HepG2 (cell line): ENCODE data around the gene QRFP. TPM values are rescaled to one million over a fixed set of nuclear protein-coding genes. Genes with fewer than 3 reads are reported as not detected.

Experiments used
- ATAC-seq: fragments of 200-7000 bp; cut with Tn5 transposase; 3 replicates; pipeline ENCODE4 v1.9.1; 2020; ENCODE audit warnings: mild to moderate bottlenecking, moderate library complexity
- BruUV-seq: library from RNA; stranded (reverse); fragments of 400-500 nt; replicated peaks from 2 replicates; lab custom pipeline; 2021; lab: Mats Ljungman, UMichigan
- CTCF ChIA-PET: fragments of 300-600 bp; formaldehyde crosslinking; extraction: SDS; loops from one replicate; lab custom pipeline; 2021; ENCODE audit warnings: low total read pairs, inconsistent platforms, low intra/inter-chr PET ratio; lab: Yijun Ruan, JAX
- POLR2A ChIA-PET: fragments of 350-600 bp; sonication (Branson Sonifier 250); formaldehyde crosslinking; loops from one replicate; lab custom pipeline; 2020; ENCODE audit warnings: antibody characterized with exemption, inconsistent platforms; lab: Yijun Ruan, JAX
- DNase-seq: peaks from one replicate; pipeline ENCODE4 v3.0.0-alpha.2; 2015; ENCODE audit warnings: low spot score
- FAIRE-seq: peaks from 3 replicates; lab custom pipeline; 2011; peaks lifted over from hg19 to GRCh38; lab: Jason Lieb, UNC
- H2AFZ ChIP-seq: one replicate; pipeline ENCODE4 v1.6.1; 2011; ENCODE audit warnings: low read length, inconsistent platforms
- H3K27ac ChIP-seq: fragments of 300-600 bp; 3 replicates; pipeline ENCODE4 v1.8.0; 2011; ENCODE audit warnings: mixed run types, mild to moderate bottlenecking, mixed read lengths, low read length, inconsistent platforms; ENCODE audit not compliant: insufficient read depth; ENCODE audit errors: extremely low read length
- H3K27me3 ChIP-seq, 2 experiments: fragments of 200-600 bp in 1 of 2; 2 replicates in 1 of 2; 3 replicates in 1 of 2; pipeline versions ENCODE4 v1.6.0 to v1.8.0; 2011; ENCODE audit warnings: low read length in 2 of 2, mild to moderate bottlenecking in 2 of 2, moderate library complexity in 2 of 2, inconsistent platforms in 1 of 2; ENCODE audit not compliant: insufficient read depth in 2 of 2, control insufficient read depth in 1 of 2
- H3K36me3 ChIP-seq, 2 experiments: fragments of 200-600 bp in 1 of 2; replicated peaks in 1 of 2; 2 replicates in 1 of 2; 3 replicates in 1 of 2; pipeline versions ENCODE4 v1.5.1 to v1.8.0; 2011; ENCODE audit warnings: low read length in 2 of 2, inconsistent platforms in 1 of 2; ENCODE audit not compliant: insufficient read depth in 2 of 2, control insufficient read depth in 1 of 2
- H3K4me1 ChIP-seq: 2 replicates; pipeline ENCODE4 v1.5.1; 2012; ENCODE audit warnings: low read length, inconsistent platforms; ENCODE audit not compliant: insufficient read depth
- H3K4me2 ChIP-seq: 2 replicates; pipeline ENCODE4 v1.6.0; 2011; ENCODE audit warnings: low read depth, low read length, inconsistent platforms
- H3K4me3 ChIP-seq, 3 experiments: fragments of 200-600 bp in 1 of 3; sonication (generic), shearing (Covaris generic) in 1 of 3; replicated peaks in 1 of 3; 2 replicates each; pipeline ENCODE4 v1.5.1; 2011 to 2016; ENCODE audit warnings: low read length in 3 of 3, inconsistent platforms in 2 of 3, low read depth in 2 of 3, mild to moderate bottlenecking in 2 of 3, control low read depth in 1 of 3, mixed read lengths in 1 of 3; ENCODE audit not compliant: insufficient read depth in 1 of 3
- H3K79me2 ChIP-seq: one replicate; pipeline ENCODE4 v1.6.1; 2011; ENCODE audit warnings: low read length, inconsistent platforms; ENCODE audit not compliant: insufficient read depth
- H3K9ac ChIP-seq: 2 replicates; pipeline ENCODE4 v1.6.0; 2011; ENCODE audit warnings: mild to moderate bottlenecking, low read depth, low read length, inconsistent platforms; ENCODE audit not compliant: insufficient read depth
- H3K9me3 ChIP-seq: 2 replicates; pipeline ENCODE4 v1.5.1; 2012; ENCODE audit warnings: mild to moderate bottlenecking, low read length
- H4K20me1 ChIP-seq: 2 replicates; pipeline ENCODE4 v1.6.0; 2011; ENCODE audit warnings: inconsistent platforms, mild to moderate bottlenecking, low read length, moderate library complexity; ENCODE audit not compliant: insufficient read depth
- MLLT10 ChIP-seq: sonication (generic); formaldehyde crosslinking; IDR thresholded peaks from 2 replicates; pipeline ENCODE4 v1.4.0; 2020; ENCODE audit warnings: missing genetic modification reagents
- ZNF235 ChIP-seq: sonication (generic); formaldehyde crosslinking; IDR thresholded peaks from 2 replicates; pipeline ENCODE4 v1.8.1; 2023; ENCODE audit warnings: mild to moderate bottlenecking, missing genetic modification reagents, borderline replicate concordance
- ZNF331 ChIP-seq: sonication (generic); formaldehyde crosslinking; IDR thresholded peaks from 2 replicates; pipeline ENCODE4 v1.4.0; 2020; ENCODE audit warnings: missing genetic modification reagents
- ZNF768 ChIP-seq: sonication (generic); formaldehyde crosslinking; IDR thresholded peaks from 2 replicates; pipeline ENCODE4 v1.4.0; 2020; ENCODE audit warnings: missing genetic modification reagents
- ZNF839 ChIP-seq: sonication (generic); formaldehyde crosslinking; IDR thresholded peaks from 2 replicates; pipeline ENCODE4 v1.4.0; 2020; ENCODE audit warnings: missing genetic modification reagents, mild to moderate bottlenecking, borderline replicate concordance
- WGBS: methylation state at CpG from one replicate; pipeline ENCODE4 v1.1.6; 2017; ENCODE audit warnings: low lambda C conversion rate; 5-methylcytosine and 5-hydroxymethylcytosine counted together
- in situ Hi-C: cut with HindIII; loops from 2 replicates; pipeline ENCODE4 v1.10.0; 2017; ENCODE audit warnings: low pct_unique_long_range_greater_than_20kb; ENCODE audit not compliant: extremely low pct_ligation_motif_present
- intact Hi-C: fragments of 100-400 bp; cut with micrococcal nuclease; formaldehyde crosslinking; loops from one replicate; pipeline ENCODE4 v1.10.0; 2022; ENCODE audit not compliant: unreplicated experiment
- polyA plus RNA-seq, 8 experiments: library from polyadenylated mRNA; depleted of rRNA in 3 of 8; stranded (reverse) in 7 of 8; unstranded in 1 of 8; fragments of >200 nt; fragmentation: Illumina TruSeq in 4 of 8; extraction: Trizol in 4 of 8; gene quantifications; 2 replicates each; pipeline versions ENCODE4 v1.2.1 to v1.2.3, GENCODE V29; 2011 to 2016; ENCODE audit warnings: low read depth in 4 of 8, missing spikeins in 1 of 8, mixed read lengths in 1 of 8; ENCODE audit not compliant: insufficient read depth in 1 of 8
- total RNA-seq, 5 experiments: library from RNA; depleted of rRNA; stranded (reverse); fragments of >200 nt; fragmentation: Illumina TruSeq; extraction: Trizol; gene quantifications; 2 replicates each; pipeline ENCODE4 v1.2.3, GENCODE V29; 2016; ENCODE audit warnings: low read depth in 1 of 5
- TF ChIP-seq, protein P1 (sequence below): sonication (generic); formaldehyde crosslinking; IDR thresholded peaks from 2 replicates; pipeline ENCODE4 v1.5.0; 2020; ENCODE audit warnings: missing genetic modification reagents, mild to moderate bottlenecking, borderline replicate concordance
- TF ChIP-seq, protein P2 (sequence below): sonication (generic); formaldehyde crosslinking; IDR thresholded peaks from 2 replicates; pipeline ENCODE4 v1.4.0; 2020; ENCODE audit warnings: missing genetic modification reagents
- TF ChIP-seq, protein P3 (sequence below), 2 experiments: sonication (generic) in 1 of 2; formaldehyde crosslinking in 1 of 2; IDR thresholded peaks; 2 replicates each; pipeline versions ENCODE4 v1.4.0 to v1.6.1; 2018 to 2020; ENCODE audit warnings: missing genetic modification reagents in 2 of 2, borderline replicate concordance in 1 of 2, low read depth in 1 of 2, mild to moderate bottlenecking in 1 of 2, missing biosample characterization in 1 of 2
- TF ChIP-seq, protein P4 (sequence below): sonication (generic); formaldehyde crosslinking; IDR thresholded peaks from 2 replicates; pipeline ENCODE4 v1.9.0; 2021; ENCODE audit warnings: missing genetic modification reagents, mild to moderate bottlenecking, borderline replicate concordance

QRFP gene
- total and polyA plus RNA-seq, 2 of the 13 experiments (the other 11 are each of a cell fraction or from before 2014, with no cell fraction given) = not detected

DNA sequence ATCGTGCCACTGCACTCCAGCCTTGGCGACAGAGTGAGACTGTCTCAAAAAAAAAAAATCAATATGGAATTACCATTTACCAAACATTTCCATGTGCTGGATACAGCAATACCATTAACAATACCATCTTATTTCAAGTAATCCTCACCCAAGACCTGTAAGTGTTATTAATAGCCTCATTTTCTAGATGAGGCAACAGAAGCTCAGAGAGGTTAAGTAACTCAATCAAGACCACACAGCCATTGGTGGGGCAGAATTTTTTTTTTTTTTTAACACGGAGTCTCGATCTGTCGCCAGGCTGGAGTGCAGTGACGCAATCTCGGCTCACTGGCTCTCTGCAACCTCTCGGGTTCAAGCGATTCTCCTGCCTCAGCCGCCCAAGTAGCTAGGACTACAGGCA lies 46.1 kb upstream of the QRFP start:
- BruUV-seq = no TSS peak
- Histone ChIP-seq H3K79me2 (no peaks in the 10 kb centered on the region), H2AFZ (no peak overlapping the region), H3K4me2 (no peak overlapping the region), H3K9ac (no peak overlapping the region), H3K4me1 (peaks cover 7% of the 10 kb centered on the region), H3K27ac (no peak overlapping the region)
- no peak for FAIRE-seq
- POLR2A ChIA-PET = no interaction called here
- intact Hi-C loops = no loop called here
- ATAC-seq = no peak
- no peak for DNase-seq
- no peak for TF ChIP-seq ZNF331 (CRISPR knock-in tag)
- no peak for TF ChIP-seq ZNF235 (CRISPR knock-in tag)
- TF ChIP-seq, protein P1, sequence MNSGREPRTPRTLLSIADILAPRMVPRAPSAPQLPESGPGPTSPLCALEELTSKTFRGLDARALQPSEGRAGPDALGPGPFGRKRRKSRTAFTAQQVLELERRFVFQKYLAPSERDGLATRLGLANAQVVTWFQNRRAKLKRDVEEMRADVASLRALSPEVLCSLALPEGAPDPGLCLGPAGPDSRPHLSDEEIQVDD (CRISPR knock-in tag) = no peak
- TF ChIP-seq ZNF768 = peak; percentile 79
- TF ChIP-seq, all 625 proteins: peak for 1
- CTCF ChIA-PET = no interaction called here
- H4K20me1 ChIP-seq = peaks cover 13% of the 10 kb centered on the region; the same call in 1 of the 2 replicates
- no peaks in the 10 kb centered on the region for H3K36me3 ChIP-seq
- peaks cover 11 to 78% of the 10 kb centered on the region in 2 experiments for H3K27me3 ChIP-seq
- H3K4me3 ChIP-seq = no peak overlapping the region
- in situ Hi-C loops = loop anchor here (5.0 to 10.0 kb wide), 2 partner anchors 45 to 168 kb away; partner anchors contain the start of gene QRFP
- H3K9me3 ChIP-seq = no peaks in the 10 kb centered on the region
- WGBS = 27% methylated on average over 10 of the region's 10 CpGs

DNA sequence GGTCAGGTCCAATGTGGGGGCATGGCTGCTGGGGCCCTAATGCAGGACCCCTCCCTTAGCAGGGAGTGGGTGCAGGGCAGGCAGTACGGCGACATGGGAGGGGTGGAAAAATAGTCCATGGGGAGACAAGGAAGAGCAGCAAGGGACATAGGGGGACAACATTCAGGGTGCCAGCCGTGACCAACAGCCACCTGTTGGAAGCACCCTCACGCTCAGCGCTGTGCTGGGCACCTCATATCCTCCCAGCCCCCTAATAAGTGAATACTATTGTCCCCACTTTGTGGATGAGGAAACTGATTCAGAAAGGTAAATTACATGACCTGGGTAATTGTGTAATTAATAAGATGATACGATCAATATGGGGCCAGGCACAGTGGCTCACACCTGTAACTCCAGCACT lies 45.5 kb upstream of the QRFP start:
- H2AFZ ChIP-seq = no peak overlapping the region
- FAIRE-seq (no peak), DNase-seq (no peak), ATAC-seq (no peak)
- in situ Hi-C loops (loop anchor here (5.0 to 10.0 kb wide), 2 partner anchors 45 to 167 kb away; partner anchors contain the start of gene QRFP), intact Hi-C loops (no loop called here)
- no peaks in the 10 kb centered on the region for H3K79me2 ChIP-seq
- WGBS = 26% methylated on average over 4 of the region's 6 CpGs
- no peak overlapping the region for H3K4me2 ChIP-seq
- no peaks in the 10 kb centered on the region for H3K9me3 ChIP-seq
- CTCF ChIA-PET = no interaction called here
- no peak overlapping the region for H3K9ac ChIP-seq
- H3K27me3 ChIP-seq = peaks cover 12 to 81% of the 10 kb centered on the region in 2 experiments
- H4K20me1 ChIP-seq = peaks cover 13% of the 10 kb centered on the region; the same call in 1 of the 2 replicates
- no TSS peak for BruUV-seq
- POLR2A ChIA-PET = no interaction called here
- H3K36me3 ChIP-seq = no peaks in the 10 kb centered on the region
- no peak overlapping the region for H3K27ac ChIP-seq
- H3K4me1 ChIP-seq = peaks cover 12% of the 10 kb centered on the region
- H3K4me3 ChIP-seq = no peak overlapping the region
- TF ChIP-seq, protein P2, sequence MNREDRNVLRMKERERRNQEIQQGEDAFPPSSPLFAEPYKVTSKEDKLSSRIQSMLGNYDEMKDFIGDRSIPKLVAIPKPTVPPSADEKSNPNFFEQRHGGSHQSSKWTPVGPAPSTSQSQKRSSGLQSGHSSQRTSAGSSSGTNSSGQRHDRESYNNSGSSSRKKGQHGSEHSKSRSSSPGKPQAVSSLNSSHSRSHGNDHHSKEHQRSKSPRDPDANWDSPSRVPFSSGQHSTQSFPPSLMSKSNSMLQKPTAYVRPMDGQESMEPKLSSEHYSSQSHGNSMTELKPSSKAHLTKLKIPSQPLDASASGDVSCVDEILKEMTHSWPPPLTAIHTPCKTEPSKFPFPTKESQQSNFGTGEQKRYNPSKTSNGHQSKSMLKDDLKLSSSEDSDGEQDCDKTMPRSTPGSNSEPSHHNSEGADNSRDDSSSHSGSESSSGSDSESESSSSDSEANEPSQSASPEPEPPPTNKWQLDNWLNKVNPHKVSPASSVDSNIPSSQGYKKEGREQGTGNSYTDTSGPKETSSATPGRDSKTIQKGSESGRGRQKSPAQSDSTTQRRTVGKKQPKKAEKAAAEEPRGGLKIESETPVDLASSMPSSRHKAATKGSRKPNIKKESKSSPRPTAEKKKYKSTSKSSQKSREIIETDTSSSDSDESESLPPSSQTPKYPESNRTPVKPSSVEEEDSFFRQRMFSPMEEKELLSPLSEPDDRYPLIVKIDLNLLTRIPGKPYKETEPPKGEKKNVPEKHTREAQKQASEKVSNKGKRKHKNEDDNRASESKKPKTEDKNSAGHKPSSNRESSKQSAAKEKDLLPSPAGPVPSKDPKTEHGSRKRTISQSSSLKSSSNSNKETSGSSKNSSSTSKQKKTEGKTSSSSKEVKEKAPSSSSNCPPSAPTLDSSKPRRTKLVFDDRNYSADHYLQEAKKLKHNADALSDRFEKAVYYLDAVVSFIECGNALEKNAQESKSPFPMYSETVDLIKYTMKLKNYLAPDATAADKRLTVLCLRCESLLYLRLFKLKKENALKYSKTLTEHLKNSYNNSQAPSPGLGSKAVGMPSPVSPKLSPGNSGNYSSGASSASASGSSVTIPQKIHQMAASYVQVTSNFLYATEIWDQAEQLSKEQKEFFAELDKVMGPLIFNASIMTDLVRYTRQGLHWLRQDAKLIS = no peak
- no peak for TF ChIP-seq MLLT10 (CRISPR knock-in tag)
- TF ChIP-seq, protein P3, sequence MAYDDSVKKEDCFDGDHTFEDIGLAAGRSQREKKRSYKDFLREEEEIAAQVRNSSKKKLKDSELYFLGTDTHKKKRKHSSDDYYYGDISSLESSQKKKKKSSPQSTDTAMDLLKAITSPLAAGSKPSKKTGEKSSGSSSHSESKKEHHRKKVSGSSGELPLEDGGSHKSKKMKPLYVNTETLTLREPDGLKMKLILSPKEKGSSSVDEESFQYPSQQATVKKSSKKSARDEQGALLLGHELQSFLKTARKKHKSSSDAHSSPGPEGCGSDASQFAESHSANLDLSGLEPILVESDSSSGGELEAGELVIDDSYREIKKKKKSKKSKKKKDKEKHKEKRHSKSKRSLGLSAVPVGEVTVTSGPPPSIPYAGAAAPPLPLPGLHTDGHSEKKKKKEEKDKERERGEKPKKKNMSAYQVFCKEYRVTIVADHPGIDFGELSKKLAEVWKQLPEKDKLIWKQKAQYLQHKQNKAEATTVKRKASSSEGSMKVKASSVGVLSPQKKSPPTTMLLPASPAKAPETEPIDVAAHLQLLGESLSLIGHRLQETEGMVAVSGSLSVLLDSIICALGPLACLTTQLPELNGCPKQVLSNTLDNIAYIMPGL (CRISPR knock-in tag; IDR thresholded peaks at IDR 0.05; ENCODE audit: borderline replicate concordance in 1 of 2, low read depth in 1 of 2) = no peak
- TF ChIP-seq, protein P4, sequence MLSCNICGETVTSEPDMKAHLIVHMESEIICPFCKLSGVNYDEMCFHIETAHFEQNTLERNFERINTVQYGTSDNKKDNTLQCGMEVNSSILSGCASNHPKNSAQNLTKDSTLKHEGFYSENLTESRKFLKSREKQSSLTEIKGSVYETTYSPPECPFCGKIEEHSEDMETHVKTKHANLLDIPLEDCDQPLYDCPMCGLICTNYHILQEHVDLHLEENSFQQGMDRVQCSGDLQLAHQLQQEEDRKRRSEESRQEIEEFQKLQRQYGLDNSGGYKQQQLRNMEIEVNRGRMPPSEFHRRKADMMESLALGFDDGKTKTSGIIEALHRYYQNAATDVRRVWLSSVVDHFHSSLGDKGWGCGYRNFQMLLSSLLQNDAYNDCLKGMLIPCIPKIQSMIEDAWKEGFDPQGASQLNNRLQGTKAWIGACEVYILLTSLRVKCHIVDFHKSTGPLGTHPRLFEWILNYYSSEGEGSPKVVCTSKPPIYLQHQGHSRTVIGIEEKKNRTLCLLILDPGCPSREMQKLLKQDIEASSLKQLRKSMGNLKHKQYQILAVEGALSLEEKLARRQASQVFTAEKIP (CRISPR knock-in tag) = no peak
- no peak for TF ChIP-seq ZNF839 (CRISPR knock-in tag)
